G401.6 (cell line): ENCODE measurements around the gene RALGPS1.
"Not testable (repeated sequence)": the region's sequence is repeated elsewhere in the genome, so short reads cannot be mapped to it uniquely, and the experiment has no call there.

Experiments used
- FAIRE-seq: peaks from 2 replicates; lab custom pipeline; 2012; peaks lifted over from hg19 to GRCh38; lab: Jason Lieb, UNC

RALGPS1 gene

GRCh38 chr9:127139071-127139731 lies 224.6 kb downstream of the RALGPS1 start:
- FAIRE-seq: no peak

- no peak for FAIRE-seq
Observed at GRCh38 chr9:127139775-127140174, 225.2 kb downstream of the RALGPS1 start.

GRCh38 chr9:127140181-127140580 lies 225.6 kb downstream of the RALGPS1 start:
- FAIRE-seq: no peak

GRCh38 chr9:127140842-127141675 lies 226.5 kb downstream of the RALGPS1 start:
- FAIRE-seq: no peak

- no peak for FAIRE-seq
Observed at GRCh38 chr9:127142291-127142690, 227.7 kb downstream of the RALGPS1 start.

- no peak for FAIRE-seq
Observed at GRCh38 chr9:127142931-127143464, 228.4 kb downstream of the RALGPS1 start.

- FAIRE-seq: no peak
Observed at GRCh38 chr9:127143920-127144465, 229.4 kb downstream of the RALGPS1 start.

- no peak for FAIRE-seq
Observed at GRCh38 chr9:127144670-127145445, 230.3 kb downstream of the RALGPS1 start.

GRCh38 chr9:127146841-127147240 lies 232.3 kb downstream of the RALGPS1 start:
- not testable (repeated sequence) for FAIRE-seq

- no peak for FAIRE-seq
Observed at GRCh38 chr9:127147251-127147650, 232.7 kb downstream of the RALGPS1 start.

- FAIRE-seq: no peak
Observed at GRCh38 chr9:127148014-127148413, 233.4 kb downstream of the RALGPS1 start.

GRCh38 chr9:127149010-127149409 lies 234.4 kb downstream of the RALGPS1 start:
- no peak for FAIRE-seq

GRCh38 chr9:127149463-127150390 lies 235.1 kb downstream of the RALGPS1 start:
- FAIRE-seq: no peak

- no peak for FAIRE-seq
Observed at GRCh38 chr9:127153501-127153900, 238.9 kb downstream of the RALGPS1 start.

- FAIRE-seq: no peak
Observed at GRCh38 chr9:127154003-127154389, 239.4 kb downstream of the RALGPS1 start.

GRCh38 chr9:127154390-127155191 lies 240.0 kb downstream of the RALGPS1 start:
- FAIRE-seq: no peak

- FAIRE-seq: no peak
Observed at GRCh38 chr9:127155314-127155960, 240.9 kb downstream of the RALGPS1 start.

GRCh38 chr9:127158786-127159324 lies 244.3 kb downstream of the RALGPS1 start:
- FAIRE-seq: no peak

GRCh38 chr9:127159325-127159801 lies 244.8 kb downstream of the RALGPS1 start:
- peak; percentile 56 for FAIRE-seq
